H1 (cell line): Measurements from ENCODE around the gene SPEN. TPM values are rescaled to one million over a fixed set of nuclear protein-coding genes. Genes with fewer than 3 reads are reported as not detected.

Experiments
- CTCF ChIA-PET: fragments of 300-600 bp; sonication (Branson Sonifier 250); formaldehyde crosslinking; loops from one replicate; lab custom pipeline; 2021; ENCODE audit not compliant: partially characterized antibody; lab: Charles Lee
- POLR2A ChIA-PET: fragments of 300-600 bp; sonication (Branson Sonifier 250); formaldehyde crosslinking; loops from one replicate; lab custom pipeline; 2021; ENCODE audit warnings: inconsistent platforms; ENCODE audit not compliant: partially characterized antibody; lab: Charles Lee
- DNase-seq, 2 experiments: peaks; one replicate each; pipeline versions ENCODE4 v3.0.0 to v3.0.0-alpha.2; 2010 to 2022; ENCODE audit warnings: low spot score in 2 of 2, low read depth in 1 of 2, mixed read lengths in 1 of 2
- FAIRE-seq: peaks from 2 replicates; lab custom pipeline; 2011; peaks lifted over from hg19 to GRCh38; lab: Jason Lieb, UNC
- H2AFZ ChIP-seq: 2 replicates; pipeline ENCODE4 v1.8.1; 2012; ENCODE audit warnings: low read length, inconsistent platforms
- H2AK5ac ChIP-seq: 2 replicates; pipeline ENCODE4 v1.6.1; 2013; ENCODE audit warnings: low read depth, low read length
- H2BK120ac ChIP-seq: replicated peaks from 2 replicates; pipeline ENCODE3; 2013; ENCODE audit warnings: low read depth, low read length, inconsistent platforms
- H2BK12ac ChIP-seq: 2 replicates; pipeline ENCODE4 v1.6.1; 2013; ENCODE audit warnings: low read depth, low read length
- H2BK15ac ChIP-seq: 2 replicates; pipeline ENCODE4 v1.6.1; 2013; ENCODE audit warnings: low read length
- H2BK20ac ChIP-seq: 2 replicates; pipeline ENCODE4 v1.6.1; 2013; ENCODE audit warnings: low read length
- H2BK5ac ChIP-seq: 2 replicates; pipeline ENCODE4 v1.6.1; 2013; ENCODE audit warnings: low read depth, low read length
- H3K14ac ChIP-seq: 2 replicates; pipeline ENCODE4 v1.6.1; 2013; ENCODE audit warnings: inconsistent platforms; ENCODE audit not compliant: insufficient read length
- H3K18ac ChIP-seq: 2 replicates; pipeline ENCODE4 v1.6.1; 2013; ENCODE audit warnings: low read length; ENCODE audit errors: extremely low read depth
- H3K23ac ChIP-seq: 2 replicates; pipeline ENCODE4 v1.6.1; 2013; ENCODE audit warnings: inconsistent platforms; ENCODE audit not compliant: insufficient read length
- H3K23me2 ChIP-seq: 2 replicates; pipeline ENCODE4 v1.6.1; 2013; ENCODE audit warnings: low read depth, low read length
- H3K27ac ChIP-seq: 2 replicates; pipeline ENCODE4 v1.6.1; 2011; ENCODE audit warnings: low read depth, low read length, inconsistent platforms
- H3K27me3 ChIP-seq, 4 experiments: replicated peaks in 1 of 4; 1 replicate in 1 of 4; 2 replicates in 3 of 4; pipeline versions ENCODE4 v1.6.1 to v1.8.1; 2011 to 2013; ENCODE audit warnings: low read length in 3 of 4, mild to moderate bottlenecking in 3 of 4, inconsistent platforms in 2 of 4, mixed read lengths in 2 of 4, moderate library complexity in 1 of 4; ENCODE audit not compliant: control insufficient read depth in 3 of 4, insufficient read depth in 3 of 4; ENCODE audit errors: extremely low read depth in 1 of 4
- H3K36me3 ChIP-seq, 4 experiments: 2 replicates each; pipeline versions ENCODE4 v1.6.1 to v1.8.1; 2011 to 2013; ENCODE audit warnings: mild to moderate bottlenecking in 4 of 4, low read length in 3 of 4, moderate library complexity in 2 of 4, control low read depth in 1 of 4, inconsistent platforms in 1 of 4; ENCODE audit not compliant: insufficient read depth in 4 of 4, control insufficient read depth in 2 of 4
- H3K4ac ChIP-seq: replicated peaks from 2 replicates; pipeline ENCODE3; 2013; ENCODE audit warnings: low read length, low read depth, mixed read lengths, inconsistent platforms; ENCODE audit not compliant: insufficient read length
- H3K4me1 ChIP-seq, 4 experiments: replicated peaks in 1 of 4; 1 replicate in 1 of 4; 2 replicates in 3 of 4; pipeline versions ENCODE4 v1.6.1 to v1.8.1; 2011 to 2013; ENCODE audit warnings: low read length in 3 of 4, inconsistent platforms in 2 of 4, mixed read lengths in 1 of 4; ENCODE audit not compliant: insufficient read depth in 4 of 4, control insufficient read depth in 3 of 4
- H3K4me2 ChIP-seq, 2 experiments: 2 replicates each; pipeline versions ENCODE4 v1.6.1 to v1.8.1; 2011 to 2013; ENCODE audit warnings: low read depth in 2 of 2, low read length in 2 of 2, control low read depth in 1 of 2, inconsistent platforms in 1 of 2, mild to moderate bottlenecking in 1 of 2; ENCODE audit not compliant: insufficient read depth in 1 of 2
- H3K4me3 ChIP-seq, 4 experiments: fragments of 200-600, 300-600 bp in 1 of 4; sonication (generic), shearing (Covaris generic), sonication (Bioruptor Twin) in 1 of 4; 2 replicates each; pipeline versions ENCODE4 v1.5.1 to v1.8.1; 2011 to 2016; ENCODE audit warnings: low read length in 4 of 4, low read depth in 3 of 4, control low read depth in 2 of 4, inconsistent platforms in 2 of 4, mild to moderate bottlenecking in 2 of 4, mixed read lengths in 1 of 4, moderate library complexity in 1 of 4; ENCODE audit not compliant: insufficient read depth in 2 of 4; ENCODE audit errors: extremely low read depth in 1 of 4
- H3K56ac ChIP-seq: replicated peaks from 2 replicates; pipeline ENCODE3; 2013; ENCODE audit warnings: low read depth, mild to moderate bottlenecking, mixed read lengths, low read length, inconsistent platforms; ENCODE audit not compliant: insufficient read length
- H3K79me1 ChIP-seq: 2 replicates; pipeline ENCODE4 v1.6.1; 2013; ENCODE audit warnings: low read depth, low read length, control low read depth
- H3K79me2 ChIP-seq, 2 experiments: 2 replicates each; pipeline versions ENCODE4 v1.6.1 to v1.8.1; 2012 to 2013; ENCODE audit warnings: low read length in 2 of 2, mild to moderate bottlenecking in 2 of 2, inconsistent platforms in 1 of 2; ENCODE audit not compliant: insufficient read depth in 2 of 2, control insufficient read depth in 1 of 2
- H3K9ac ChIP-seq, 4 experiments: replicated peaks in 1 of 4; 1 replicate in 1 of 4; 2 replicates in 3 of 4; pipeline versions ENCODE4 v1.6.1 to v1.8.1; 2011 to 2013; ENCODE audit warnings: low read depth in 3 of 4, low read length in 3 of 4, control low read depth in 2 of 4, mild to moderate bottlenecking in 2 of 4, moderate library complexity in 2 of 4, inconsistent platforms in 1 of 4; ENCODE audit errors: extremely low read depth in 1 of 4
- H3K9me3 ChIP-seq, 2 experiments: 2 replicates each; pipeline versions ENCODE4 v1.6.1 to v1.8.1; 2012 to 2013; ENCODE audit warnings: mild to moderate bottlenecking in 2 of 2, moderate library complexity in 2 of 2, control low read depth in 1 of 2, inconsistent platforms in 1 of 2, low read depth in 1 of 2, low read length in 1 of 2, mixed read lengths in 1 of 2; ENCODE audit not compliant: insufficient read depth in 2 of 2
- H4K20me1 ChIP-seq, 2 experiments: replicated peaks in 1 of 2; 2 replicates each; pipeline versions ENCODE3 to v1.8.1; 2011 to 2013; ENCODE audit warnings: inconsistent platforms in 2 of 2, low read length in 2 of 2, mild to moderate bottlenecking in 1 of 2; ENCODE audit not compliant: insufficient read depth in 2 of 2, control insufficient read depth in 1 of 2
- H4K5ac ChIP-seq: 2 replicates; pipeline ENCODE4 v1.6.1; 2013; ENCODE audit warnings: low read length, low read depth, mixed read lengths, inconsistent platforms; ENCODE audit not compliant: insufficient read length
- H4K8ac ChIP-seq: 2 replicates; pipeline ENCODE4 v1.8.0; 2013; ENCODE audit warnings: mild to moderate bottlenecking, moderate library complexity, low read length, inconsistent platforms; ENCODE audit not compliant: insufficient read depth; ENCODE audit errors: extremely low read depth
- H4K91ac ChIP-seq: replicated peaks from 2 replicates; pipeline ENCODE3; 2013; ENCODE audit warnings: low read length, mixed read lengths, inconsistent platforms; ENCODE audit not compliant: insufficient read length
- BRCA1 ChIP-seq: IDR thresholded peaks from 2 replicates; pipeline ENCODE4 v1.6.1; 2012; ENCODE audit warnings: low read depth, low read length, improper control_type of control experiment
- RNF2 ChIP-seq: fragments of 200-900, 300-1000 bp; sonication (generic); IDR thresholded peaks from 2 replicates; pipeline ENCODE4 v1.7.1; 2016; ENCODE audit warnings: borderline replicate concordance, low read depth, mild to moderate bottlenecking, antibody characterized with exemption, low read length; ENCODE audit not compliant: poor library complexity, severe bottlenecking; ENCODE audit errors: missing control alignments
- TCF12 ChIP-seq: IDR thresholded peaks from 2 replicates; pipeline ENCODE4 v1.6.1; 2011; ENCODE audit warnings: low read depth, mild to moderate bottlenecking, low read length
- polyA plus RNA-seq, 7 experiments: library from polyadenylated mRNA; depleted of rRNA in 3 of 7; stranded (reverse) in 5 of 7; unstranded in 2 of 7; fragments of >200 nt in 5 of 7; fragments of 200-250 nt in 2 of 7; gene quantifications; 1 replicate in 5 of 7; 2 replicates in 1 of 7; 4 replicates in 1 of 7; pipeline versions ENCODE4 v1.2.1 to v1.2.3, GENCODE V29; 2011 to 2013; ENCODE audit warnings: missing spikeins in 2 of 7, mixed read lengths in 2 of 7
- total RNA-seq: library from RNA; stranded (reverse); fragmentation: NEBNext Ultra II Directional; extraction: Animal tissue kit (Norgen Biotek cat#: 25700); gene quantifications from 2 replicates; pipeline ENCODE4 v1.2.1, GENCODE V29; 2021

SPEN gene
- total and polyA plus RNA-seq, 2 of the 8 experiments (the other 6 are each of a cell fraction or from before 2014, with no cell fraction given), result 12.5 to 52.1 TPM

DNA sequence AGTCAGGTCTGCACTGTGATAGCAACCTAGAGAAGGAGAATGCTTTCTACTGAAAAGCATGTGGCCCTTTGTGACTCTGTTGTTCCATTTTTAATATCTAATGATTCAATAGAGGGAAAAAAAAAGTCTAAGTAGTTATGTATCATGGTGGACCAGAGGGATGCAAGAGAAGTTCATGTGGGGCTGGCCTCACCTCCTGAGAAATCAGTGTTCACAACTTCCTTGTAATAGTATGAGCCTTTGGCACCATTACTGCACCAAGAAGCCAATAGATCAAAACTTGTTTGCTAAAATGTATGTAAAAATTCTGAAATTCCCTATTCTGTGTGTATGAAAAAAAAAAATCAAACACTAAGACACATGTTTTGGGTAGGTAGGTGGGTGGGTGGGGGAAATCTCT lies 123.4 kb downstream of the SPEN start:
- Histone ChIP-seq H4K8ac (no peak overlapping the region), H3K27me3 (no peaks in the 10 kb centered on the region), H2BK20ac (no peak overlapping the region), H3K4me3 (no peak overlapping the region), H3K23ac (no peak overlapping the region), H3K14ac (no peak overlapping the region), H2BK12ac (no peak overlapping the region), H2AK5ac (no peak overlapping the region), H4K91ac (no peak overlapping the region)
- CTCF ChIA-PET, result no interaction called here
- no peak for TF ChIP-seq TCF12
- TF ChIP-seq RNF2, result no peak
- no peak for TF ChIP-seq BRCA1
- TF ChIP-seq, all 59 proteins: peak for 0
- no peak overlapping the region for H2BK5ac ChIP-seq
- peaks cover 0 to 12% of the 10 kb centered on the region in 2 experiments; a peak in 2 of 4 replicates for H3K79me2 ChIP-seq
- no peak overlapping the region for H4K5ac ChIP-seq
- no peak overlapping the region for H3K27ac ChIP-seq
- POLR2A ChIA-PET, result no interaction called here
- no peak for DNase-seq
- H3K56ac ChIP-seq, result no peak overlapping the region
- H3K79me1 ChIP-seq, result peaks cover 8% of the 10 kb centered on the region
- no peak overlapping the region for H2BK15ac ChIP-seq
- no peak overlapping the region for H2AFZ ChIP-seq
- H3K18ac ChIP-seq, result no peak overlapping the region
- no peak overlapping the region for H3K4ac ChIP-seq
- no peaks in the 10 kb centered on the region for H3K23me2 ChIP-seq
- H3K9me3 ChIP-seq, result peaks cover 12 to 13% of the 10 kb centered on the region in 2 experiments
- H3K36me3 ChIP-seq, result peaks cover 0 to 16% (median 8%) of the 10 kb centered on the region in 4 experiments; a peak in 6 of 8 replicates
- no peak overlapping the region for H2BK120ac ChIP-seq
- H3K9ac ChIP-seq, result no peak overlapping the region
- H3K4me2 ChIP-seq, result no peak overlapping the region
- FAIRE-seq, result no peak
- peaks cover 0 to 4% (median 0%) of the 10 kb centered on the region in 4 experiments; a peak in 1 of 7 replicates for H3K4me1 ChIP-seq
- peaks cover 0 to 4% of the 10 kb centered on the region in 2 experiments for H4K20me1 ChIP-seq
